Mesendoderm (in vitro differentiated cells): ENCODE data around the gene CD22.

ENCODE experiments used
- DNase-seq: peaks from one replicate; pipeline ENCODE4 v3.0.0; 2013
- H2AK5ac ChIP-seq: 2 replicates; pipeline ENCODE4 v1.6.1; 2013; ENCODE audit warnings: low read length, inconsistent platforms
- H2BK120ac ChIP-seq: 2 replicates; pipeline ENCODE4 v1.6.1; 2013; ENCODE audit warnings: low read depth, mild to moderate bottlenecking, low read length, moderate library complexity, mixed read lengths
- H2BK15ac ChIP-seq: replicated peaks from 2 replicates; pipeline ENCODE4 v1.6.1; 2013; ENCODE audit warnings: low read depth, mild to moderate bottlenecking, moderate library complexity
- H2BK5ac ChIP-seq: 2 replicates; pipeline ENCODE4 v1.6.1; 2013; ENCODE audit warnings: low read length, inconsistent platforms
- H3K18ac ChIP-seq: 2 replicates; pipeline ENCODE4 v1.6.1; 2013; ENCODE audit warnings: mild to moderate bottlenecking, low read length, mixed read lengths
- H3K23ac ChIP-seq: one replicate; pipeline ENCODE4 v1.6.1; 2013; ENCODE audit warnings: low read length
- H3K27ac ChIP-seq: 2 replicates; pipeline ENCODE4 v1.5.1; 2013; ENCODE audit warnings: low read depth, mild to moderate bottlenecking, inconsistent platforms, low read length, moderate library complexity
- H3K27me3 ChIP-seq: 2 replicates; pipeline ENCODE4 v1.6.1; 2013; ENCODE audit warnings: low read length, control low read depth, mild to moderate bottlenecking, inconsistent platforms; ENCODE audit not compliant: insufficient read depth, poor library complexity
- H3K36me3 ChIP-seq: 2 replicates; pipeline ENCODE4 v1.6.1; 2013; ENCODE audit warnings: low read length, inconsistent platforms; ENCODE audit not compliant: control insufficient read depth, insufficient read depth
- H3K4ac ChIP-seq: one replicate; pipeline ENCODE4 v1.6.1; 2013; ENCODE audit warnings: low read depth, mild to moderate bottlenecking, low read length, moderate library complexity
- H3K4me1 ChIP-seq: 2 replicates; pipeline ENCODE4 v1.6.1; 2013; ENCODE audit warnings: low read depth, low read length, inconsistent platforms; ENCODE audit not compliant: control insufficient read depth
- H3K4me2 ChIP-seq: 2 replicates; pipeline ENCODE4 v1.6.1; 2013; ENCODE audit warnings: low read length
- H3K4me3 ChIP-seq: 2 replicates; pipeline ENCODE4 v1.5.1; 2013; ENCODE audit warnings: mild to moderate bottlenecking, low read length
- H3K56ac ChIP-seq: one replicate; pipeline ENCODE4 v1.6.1; 2013; ENCODE audit warnings: low read length
- H3K79me1 ChIP-seq: 2 replicates; pipeline ENCODE4 v1.6.1; 2013; ENCODE audit warnings: low read length, inconsistent platforms
- H3K79me2 ChIP-seq: 2 replicates; pipeline ENCODE4 v1.6.1; 2013; ENCODE audit warnings: mild to moderate bottlenecking, low read length; ENCODE audit not compliant: control insufficient read depth, insufficient read depth
- H3K9ac ChIP-seq: 2 replicates; pipeline ENCODE4 v1.6.1; 2013; ENCODE audit warnings: low read length, inconsistent platforms
- H4K5ac ChIP-seq: one replicate; pipeline ENCODE4 v1.6.1; 2013; ENCODE audit warnings: low read length
- H4K8ac ChIP-seq: one replicate; pipeline ENCODE4 v1.6.1; 2013; ENCODE audit warnings: low read depth, mild to moderate bottlenecking, control low read depth, low read length, moderate library complexity
- WGBS: extraction: QIAGEN DNeasy Blood & Tissue Kit; methylation state at CpG from one replicate; pipeline ENCODE4 v1.1.7; 2013; ENCODE audit warnings: low lambda C conversion rate, missing lambda C conversion rate; ENCODE audit not compliant: insufficient coverage; ENCODE audit errors: extremely low coverage; 5-methylcytosine and 5-hydroxymethylcytosine counted together

The CD22 gene

GRCh38 chr19:35329323-35329722 lies 336 bp downstream of the CD22 start:
- H2BK15ac ChIP-seq = no peak overlapping the region
- no peaks in the 10 kb centered on the region for H3K27me3 ChIP-seq
- no peak overlapping the region for H3K9ac ChIP-seq
- DNase-seq = no peak
- no peak overlapping the region for H3K27ac ChIP-seq
- no peak overlapping the region for H3K4me2 ChIP-seq
- H4K5ac ChIP-seq = no peak overlapping the region
- no peak overlapping the region for H3K4ac ChIP-seq
- H2BK5ac ChIP-seq = no peak overlapping the region
- no CpG with 5 or more reads among the region's 4 CpGs for WGBS
- no peak overlapping the region for H3K56ac ChIP-seq
- no peak overlapping the region for H2BK120ac ChIP-seq
- H3K23ac ChIP-seq = no peak overlapping the region
- H3K79me1 ChIP-seq = no peaks in the 10 kb centered on the region
- H3K18ac ChIP-seq = no peak overlapping the region
- H3K4me3 ChIP-seq = no peak overlapping the region
- H2AK5ac ChIP-seq = no peak overlapping the region
- H4K8ac ChIP-seq = no peak overlapping the region
- no peaks in the 10 kb centered on the region for H3K36me3 ChIP-seq
- no peaks in the 10 kb centered on the region for H3K4me1 ChIP-seq
- H3K79me2 ChIP-seq = no peaks in the 10 kb centered on the region

GRCh38 chr19:35330475-35330874 lies 1.5 kb downstream of the CD22 start:
- Histone ChIP-seq H3K27ac (no peak overlapping the region), H2AK5ac (no peak overlapping the region), H3K4ac (no peak overlapping the region), H3K4me1 (no peaks in the 10 kb centered on the region), H2BK120ac (no peak overlapping the region), H4K8ac (no peak overlapping the region), H3K4me2 (no peak overlapping the region), H3K56ac (no peak overlapping the region), H3K27me3 (no peaks in the 10 kb centered on the region), H3K79me1 (no peaks in the 10 kb centered on the region), H2BK15ac (no peak overlapping the region), H4K5ac (no peak overlapping the region), H3K23ac (no peak overlapping the region), H3K9ac (no peak overlapping the region), H2BK5ac (no peak overlapping the region), H3K4me3 (no peak overlapping the region), H3K79me2 (no peaks in the 10 kb centered on the region), H3K18ac (no peak overlapping the region), H3K36me3 (no peaks in the 10 kb centered on the region)
- DNase-seq = no peak
- WGBS = no CpG with 5 or more reads among the region's 7 CpGs

- H3K4me1 ChIP-seq = no peaks in the 10 kb centered on the region
- H3K79me2 ChIP-seq = no peaks in the 10 kb centered on the region
- no CpG with 5 or more reads among the region's 14 CpGs for WGBS
Observed at GRCh38 chr19:35331551-35332214, 2.7 kb downstream of the CD22 start.

GRCh38 chr19:35332817-35333216 lies 3.8 kb downstream of the CD22 start:
- H2BK15ac ChIP-seq = no peak overlapping the region

More at GRCh38 chr19:35331551-35332214, 2.7 kb downstream of the CD22 start:
- H4K5ac ChIP-seq = no peak overlapping the region
- H3K9ac ChIP-seq = no peak overlapping the region
- DNase-seq = no peak
- no peak overlapping the region for H3K56ac ChIP-seq
- no peak overlapping the region for H3K23ac ChIP-seq
- no peak overlapping the region for H2AK5ac ChIP-seq
- H3K4me3 ChIP-seq = no peak overlapping the region
- H3K27ac ChIP-seq = no peak overlapping the region
- no peak overlapping the region for H3K4ac ChIP-seq
- no peak overlapping the region for H3K18ac ChIP-seq
- H3K27me3 ChIP-seq = no peaks in the 10 kb centered on the region
- no peak overlapping the region for H4K8ac ChIP-seq
- H2BK15ac ChIP-seq = no peak overlapping the region
- no peaks in the 10 kb centered on the region for H3K36me3 ChIP-seq
- no peak overlapping the region for H3K4me2 ChIP-seq
- H3K79me1 ChIP-seq = no peaks in the 10 kb centered on the region
- H2BK5ac ChIP-seq = no peak overlapping the region
- no peak overlapping the region for H2BK120ac ChIP-seq

GRCh38 chr19:35334144-35334753 lies 5.3 kb downstream of the CD22 start:
- Histone ChIP-seq H2AK5ac (no peak overlapping the region), H3K79me2 (no peaks in the 10 kb centered on the region), H3K4me2 (no peak overlapping the region), H3K27ac (no peak overlapping the region), H3K4ac (no peak overlapping the region), H3K27me3 (no peaks in the 10 kb centered on the region), H4K8ac (no peak overlapping the region), H3K18ac (no peak overlapping the region), H2BK120ac (no peak overlapping the region), H3K56ac (no peak overlapping the region), H3K9ac (no peak overlapping the region), H3K36me3 (no peaks in the 10 kb centered on the region), H4K5ac (no peak overlapping the region), H2BK15ac (no peak overlapping the region), H2BK5ac (no peak overlapping the region), H3K23ac (no peak overlapping the region), H3K4me1 (no peaks in the 10 kb centered on the region), H3K79me1 (no peaks in the 10 kb centered on the region), H3K4me3 (no peak overlapping the region)
- DNase-seq = no peak
- no CpG with 5 or more reads among the region's 10 CpGs for WGBS

More at GRCh38 chr19:35332817-35333216, 3.8 kb downstream of the CD22 start:
- Histone ChIP-seq H2BK120ac (no peak overlapping the region), H3K4me2 (no peak overlapping the region), H3K4ac (no peak overlapping the region), H3K4me1 (no peaks in the 10 kb centered on the region), H4K8ac (no peak overlapping the region), H3K23ac (no peak overlapping the region), H3K79me2 (no peaks in the 10 kb centered on the region), H3K79me1 (no peaks in the 10 kb centered on the region), H3K27ac (no peak overlapping the region), H3K36me3 (no peaks in the 10 kb centered on the region), H3K56ac (no peak overlapping the region), H2AK5ac (no peak overlapping the region), H3K9ac (no peak overlapping the region), H3K27me3 (no peaks in the 10 kb centered on the region), H2BK5ac (no peak overlapping the region), H4K5ac (no peak overlapping the region), H3K18ac (no peak overlapping the region), H3K4me3 (no peak overlapping the region)
- WGBS = no CpG with 5 or more reads among the region's 12 CpGs
- no peak for DNase-seq
